SU-DHL-6 (cell line): ENCODE data around the gene WDR83.

Experiments used
- H2AFZ ChIP-seq: fragments of 200-600 bp; sonication (generic); 2 replicates; pipeline ENCODE4 v1.6.1; 2014; ENCODE audit warnings: low read depth, mild to moderate bottlenecking, moderate library complexity, mixed read lengths, antibody characterized with exemption, low read length; ENCODE audit not compliant: severe bottlenecking
- H3F3A ChIP-seq: fragments of 200-600 bp; shearing (Covaris generic); 2 replicates; pipeline ENCODE4 v1.6.0; 2016; ENCODE audit warnings: antibody characterized with exemption, mild to moderate bottlenecking; ENCODE audit not compliant: insufficient read depth
- H3K27ac ChIP-seq: fragments of 200-600 bp; sonication (generic); 2 replicates; pipeline ENCODE4 v1.5.1; 2016; ENCODE audit warnings: low read depth, mild to moderate bottlenecking, low read length, moderate library complexity, mixed read lengths
- H3K27me3 ChIP-seq: fragments of 200-600 bp; sonication (generic), shearing (Covaris generic); 2 replicates; pipeline ENCODE4 v1.6.0; 2014; ENCODE audit warnings: mild to moderate bottlenecking, low read length
- H3K36me3 ChIP-seq: fragments of 200-600 bp; sonication (generic); 2 replicates; pipeline ENCODE4 v1.6.1; 2014; ENCODE audit warnings: mild to moderate bottlenecking, low read length, mixed read lengths
- H3K4me2 ChIP-seq: fragments of 300-600, 200-600 bp; shearing (Covaris generic), sonication (generic); 2 replicates; pipeline ENCODE4 v1.6.0; 2014; ENCODE audit warnings: low read length, low read depth, mild to moderate bottlenecking; ENCODE audit not compliant: poor library complexity, severe bottlenecking
- H3K4me3 ChIP-seq: fragments of 200-600 bp; sonication (generic); 2 replicates; pipeline ENCODE4 v1.5.1; 2014; ENCODE audit warnings: antibody characterized with exemption, low read length, mild to moderate bottlenecking, mixed read lengths; ENCODE audit not compliant: insufficient read depth, poor library complexity, severe bottlenecking
- H3K79me2 ChIP-seq: fragments of 200-600 bp; sonication (generic); 2 replicates; pipeline ENCODE4 v1.6.1; 2014; ENCODE audit warnings: mild to moderate bottlenecking, low read length, moderate library complexity; ENCODE audit not compliant: insufficient read depth
- H3K9ac ChIP-seq: fragments of 200-600 bp; sonication (generic); 2 replicates; pipeline ENCODE4 v1.7.0; 2014; ENCODE audit warnings: mild to moderate bottlenecking, low read length
- H3K9me2 ChIP-seq: fragments of 200-600 bp; sonication (generic); replicated peaks from 2 replicates; pipeline ENCODE4 v1.6.1; 2014; ENCODE audit warnings: low read length; ENCODE audit not compliant: insufficient read depth
- H3K9me3 ChIP-seq: fragments of 200-600 bp; sonication (generic); 2 replicates; pipeline ENCODE4 v1.6.1; 2014; ENCODE audit warnings: low read length, mixed read lengths; ENCODE audit not compliant: insufficient read depth
- H4K20me1 ChIP-seq: fragments of 200-600 bp; sonication (generic); 2 replicates; pipeline ENCODE4 v1.6.1; 2014; ENCODE audit warnings: low read depth, mild to moderate bottlenecking, antibody characterized with exemption, low read length, moderate library complexity, mixed read lengths
- CTCF ChIP-seq: fragments of 200-600 bp; sonication (generic); IDR thresholded peaks from one replicate; pipeline ENCODE4 v1.5.1; 2017; ENCODE audit warnings: antibody characterized with exemption, mild to moderate bottlenecking, low read length, moderate library complexity; ENCODE audit not compliant: insufficient read depth, poor library complexity, severe bottlenecking
- EZH2phosphoT487 ChIP-seq: fragments of 200-600 bp; sonication (generic), shearing (Covaris generic); conservative IDR thresholded peaks from 2 replicates; pipeline ENCODE4 v1.6.1; 2018; ENCODE audit warnings: mild to moderate bottlenecking, antibody characterized with exemption, low read length, moderate library complexity, mixed read lengths

WDR83 gene

DNA sequence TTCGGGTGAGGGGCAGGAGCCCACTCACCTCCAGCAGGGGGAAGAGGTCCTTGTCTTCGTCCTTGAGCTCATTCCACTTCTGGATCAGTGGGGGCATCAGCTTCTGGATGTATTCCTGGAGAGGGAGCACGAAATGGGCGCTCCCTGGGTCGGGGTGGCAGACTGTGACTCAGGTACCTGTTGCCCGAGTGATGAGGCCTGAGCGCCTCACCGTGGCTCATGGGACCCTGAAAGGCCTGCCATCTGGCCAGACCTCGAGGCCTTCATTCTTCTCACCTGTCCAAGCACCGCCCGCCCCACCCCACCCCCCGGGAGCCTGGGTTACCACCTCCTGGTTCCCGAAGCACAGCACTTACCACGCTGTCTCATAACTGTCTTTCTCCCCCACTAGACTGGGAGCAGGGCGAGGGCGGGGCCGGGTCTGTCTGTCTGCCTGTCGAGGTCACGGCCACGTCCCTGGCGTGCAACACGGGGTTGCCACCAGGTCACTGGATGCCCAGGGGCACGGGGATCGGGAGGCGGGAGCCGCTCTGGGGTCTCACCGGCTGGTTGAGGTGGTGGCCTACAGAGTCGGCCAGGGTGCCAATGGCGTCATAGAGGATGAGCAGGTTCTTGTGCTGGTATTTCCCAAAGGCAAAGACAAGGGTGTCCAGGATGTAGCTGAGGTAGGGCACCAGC lies 39.2 kb downstream of the WDR83 start:
- Histone ChIP-seq H3K36me3 (peaks cover 15% of the 10 kb centered on the region; the same call in 1 of the 2 replicates), H3K79me2 (peaks cover 3% of the 10 kb centered on the region; the same call in 1 of the 2 replicates), H3K9me3 (no peaks in the 10 kb centered on the region), H3F3A (peaks cover 4% of the 10 kb centered on the region; the same call in 1 of the 2 replicates), H3K9ac (no peak overlapping the region), H3K4me3 (no peak overlapping the region), H3K27me3 (no peaks in the 10 kb centered on the region), H2AFZ (no peak overlapping the region), H4K20me1 (no peaks in the 10 kb centered on the region), H3K9me2 (no peaks in the 10 kb centered on the region), H3K27ac (no peak overlapping the region), H3K4me2 (no peak overlapping the region)
- TF ChIP-seq CTCF (no peak), EZH2phosphoT487 (no peak)

- TF ChIP-seq CTCF, result no peak
- no peak for TF ChIP-seq EZH2phosphoT487
- no peak overlapping the region for H2AFZ ChIP-seq
- H3K4me2 ChIP-seq, result no peak overlapping the region
- H3K79me2 ChIP-seq, result peaks cover 3% of the 10 kb centered on the region; the same call in 1 of the 2 replicates
- H3K36me3 ChIP-seq, result peaks cover 15% of the 10 kb centered on the region; the same call in 1 of the 2 replicates
- H3K9me3 ChIP-seq, result no peaks in the 10 kb centered on the region
- no peaks in the 10 kb centered on the region for H3K27me3 ChIP-seq
- H4K20me1 ChIP-seq, result no peaks in the 10 kb centered on the region
- no peaks in the 10 kb centered on the region for H3K9me2 ChIP-seq
- no peak overlapping the region for H3K27ac ChIP-seq
- H3F3A ChIP-seq, result peaks cover 4% of the 10 kb centered on the region; the same call in 1 of the 2 replicates
- H3K4me3 ChIP-seq, result no peak overlapping the region
- H3K9ac ChIP-seq, result no peak overlapping the region
These were observed 39.7 kb downstream of the WDR83 start for GRCh38 chr19:12706332-12706718.

DNA sequence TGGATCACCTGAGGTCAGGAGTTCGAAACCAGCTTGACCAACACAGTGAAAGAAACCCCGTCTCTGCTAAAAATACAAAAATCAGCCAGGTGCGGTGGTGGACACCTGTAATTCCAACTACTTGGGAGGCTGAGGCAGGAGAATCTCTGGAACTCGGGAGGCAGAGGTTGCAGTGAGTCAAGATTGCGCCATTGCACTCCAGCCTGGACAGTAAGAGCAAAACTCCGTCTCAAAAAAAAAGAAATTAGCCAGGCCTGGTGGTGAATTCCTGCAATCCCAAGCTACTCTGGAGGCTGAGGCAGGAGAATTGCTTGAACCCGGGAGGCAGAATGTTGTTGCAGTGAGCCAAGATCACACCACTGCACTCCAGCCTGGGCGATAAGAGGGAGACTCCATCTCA lies 42.0 kb downstream of the WDR83 start:
- peaks cover 3% of the 10 kb centered on the region; the same call in 1 of the 2 replicates for H3K79me2 ChIP-seq
- H3K9ac ChIP-seq, result no peak overlapping the region
- H3K27me3 ChIP-seq, result no peaks in the 10 kb centered on the region
- peaks cover 4% of the 10 kb centered on the region; the same call in 1 of the 2 replicates for H3F3A ChIP-seq
- H3K36me3 ChIP-seq, result peaks cover 15% of the 10 kb centered on the region; the same call in 1 of the 2 replicates
- H3K4me3 ChIP-seq, result no peak overlapping the region
- no peak overlapping the region for H2AFZ ChIP-seq
- no peak overlapping the region for H3K4me2 ChIP-seq
- TF ChIP-seq EZH2phosphoT487 (no peak), CTCF (no peak)
- H4K20me1 ChIP-seq, result no peaks in the 10 kb centered on the region
- no peaks in the 10 kb centered on the region for H3K9me2 ChIP-seq
- H3K27ac ChIP-seq, result no peak overlapping the region
- H3K9me3 ChIP-seq, result no peaks in the 10 kb centered on the region
